HEK293 (cell line): ENCODE results near the gene LRIF1.

Experiments used
- BCL11A ChIP-seq: fragments of 450-650 bp; formaldehyde crosslinking; IDR thresholded peaks from 2 replicates; pipeline ENCODE4 v1.5.1; 2016; ENCODE audit warnings: low read depth, missing biosample characterization, missing genetic modification characterization
- HOXC10 ChIP-seq: sonication (generic); formaldehyde crosslinking; IDR thresholded peaks from 2 replicates; pipeline ENCODE4 v1.8.1; 2023; ENCODE audit warnings: mild to moderate bottlenecking, missing genetic modification reagents
- KLF9 ChIP-seq: fragments of 450-650 bp; formaldehyde crosslinking; IDR thresholded peaks from 2 replicates; pipeline ENCODE4 v1.5.1; 2016; ENCODE audit warnings: missing biosample characterization, missing genetic modification characterization, low read depth
- ZBTB1 ChIP-seq: fragments of 450-650 bp; formaldehyde crosslinking; IDR thresholded peaks from 2 replicates; pipeline ENCODE4 v1.5.1; 2016; ENCODE audit warnings: missing biosample characterization, missing genetic modification characterization
- ZBTB11 ChIP-seq: fragments of 450-650 bp; formaldehyde crosslinking; conservative IDR thresholded peaks from 2 replicates; pipeline ENCODE4 v1.5.1; 2016; ENCODE audit warnings: low read depth, missing biosample characterization, missing genetic modification characterization
- ZBTB20 ChIP-seq: fragments of 450-650 bp; formaldehyde crosslinking; IDR thresholded peaks from 2 replicates; pipeline ENCODE4 v1.5.1; 2016; ENCODE audit warnings: missing biosample characterization, missing genetic modification characterization
- ZBTB26 ChIP-seq: fragments of 450-650 bp; formaldehyde crosslinking; optimal IDR thresholded peaks from 2 replicates; pipeline ENCODE3; 2016; ENCODE audit warnings: missing biosample characterization, mild to moderate bottlenecking, missing genetic modification characterization
- ZFP37 ChIP-seq: fragments of 450-650 bp; formaldehyde crosslinking; IDR thresholded peaks from 2 replicates; pipeline ENCODE4 v1.5.1; 2016; ENCODE audit warnings: missing biosample characterization, missing genetic modification characterization
- ZNF121 ChIP-seq: fragments of 450-650 bp; formaldehyde crosslinking; IDR thresholded peaks from 2 replicates; pipeline ENCODE4 v1.5.1; 2016; ENCODE audit warnings: missing biosample characterization, missing genetic modification characterization
- ZNF174 ChIP-seq: fragments of 450-650 bp; formaldehyde crosslinking; IDR thresholded peaks from 2 replicates; pipeline ENCODE4 v1.5.0; 2017; ENCODE audit warnings: missing biosample characterization, mild to moderate bottlenecking, missing genetic modification characterization
- ZNF221 ChIP-seq: fragments of 450-650 bp; formaldehyde crosslinking; IDR thresholded peaks from 2 replicates; pipeline ENCODE4 v1.5.1; 2017; ENCODE audit warnings: missing biosample characterization, missing genetic modification characterization, borderline replicate concordance
- ZNF354C ChIP-seq: fragments of 450-650 bp; formaldehyde crosslinking; IDR thresholded peaks from 2 replicates; pipeline ENCODE4 v1.5.1; 2016; ENCODE audit warnings: missing biosample characterization, missing genetic modification characterization, low read depth, borderline replicate concordance
- ZNF37A ChIP-seq: fragments of 450-650 bp; IDR thresholded peaks from 2 replicates; pipeline ENCODE4 v1.5.1; 2018; ENCODE audit warnings: missing biosample characterization, missing genetic modification characterization
- ZNF423 ChIP-seq: fragments of 450-650 bp; formaldehyde crosslinking; IDR thresholded peaks from 2 replicates; pipeline ENCODE4 v1.5.1; 2016; ENCODE audit warnings: missing biosample characterization, missing genetic modification characterization
- ZNF514 ChIP-seq: fragments of 450-650 bp; formaldehyde crosslinking; IDR thresholded peaks from 2 replicates; pipeline ENCODE4 v1.5.1; 2016; ENCODE audit warnings: missing biosample characterization, missing genetic modification characterization
- ZNF530 ChIP-seq: fragments of 450-650 bp; formaldehyde crosslinking; IDR thresholded peaks from 2 replicates; pipeline ENCODE4 v1.5.1; 2016; ENCODE audit warnings: low read depth, missing biosample characterization, missing genetic modification characterization
- ZNF555 ChIP-seq: fragments of 450-650 bp; formaldehyde crosslinking; conservative IDR thresholded peaks from 2 replicates; pipeline ENCODE4 v1.5.1; 2017; ENCODE audit warnings: missing biosample characterization, mild to moderate bottlenecking, missing genetic modification characterization, inconsistent platforms
- ZNF560 ChIP-seq: fragments of 450-650 bp; formaldehyde crosslinking; IDR thresholded peaks from 2 replicates; pipeline ENCODE4 v1.5.1; 2017; ENCODE audit warnings: missing biosample characterization, missing genetic modification characterization, borderline replicate concordance
- ZNF610 ChIP-seq: fragments of 450-650 bp; formaldehyde crosslinking; IDR thresholded peaks from 2 replicates; pipeline ENCODE4 v1.5.1; 2016; ENCODE audit warnings: missing biosample characterization, missing genetic modification characterization, borderline replicate concordance
- ZNF621 ChIP-seq: fragments of 450-650 bp; formaldehyde crosslinking; IDR thresholded peaks from 2 replicates; pipeline ENCODE4 v1.5.1; 2017; ENCODE audit warnings: missing biosample characterization, missing genetic modification characterization
- ZNF629 ChIP-seq: fragments of 450-650 bp; formaldehyde crosslinking; IDR thresholded peaks from 2 replicates; pipeline ENCODE4 v1.5.1; 2017; ENCODE audit warnings: missing biosample characterization, missing genetic modification characterization
- ZNF768 ChIP-seq: fragments of 450-650 bp; formaldehyde crosslinking; IDR thresholded peaks from 2 replicates; pipeline ENCODE4 v1.5.1; 2018; ENCODE audit warnings: missing biosample characterization, mild to moderate bottlenecking, missing genetic modification characterization
- ZNF776 ChIP-seq: fragments of 450-650 bp; formaldehyde crosslinking; IDR thresholded peaks from 2 replicates; pipeline ENCODE4 v1.5.0; 2017; ENCODE audit warnings: missing biosample characterization, missing genetic modification characterization, borderline replicate concordance
- ZNF785 ChIP-seq: fragments of 450-650 bp; formaldehyde crosslinking; IDR thresholded peaks from 2 replicates; pipeline ENCODE4 v1.5.1; 2016; ENCODE audit warnings: missing biosample characterization, missing genetic modification characterization
- ZSCAN18 ChIP-seq: fragments of 450-650 bp; formaldehyde crosslinking; IDR thresholded peaks from 2 replicates; pipeline ENCODE4 v1.5.1; 2016; ENCODE audit warnings: missing biosample characterization, missing genetic modification characterization
- ZXDB ChIP-seq: fragments of 450-650 bp; formaldehyde crosslinking; IDR thresholded peaks from 2 replicates; pipeline ENCODE4 v1.5.1; 2016; ENCODE audit warnings: missing biosample characterization, missing genetic modification characterization
- TF ChIP-seq, protein P1 (sequence below): fragments of 450-650 bp; formaldehyde crosslinking; IDR thresholded peaks from 2 replicates; pipeline ENCODE4 v1.5.1; 2016; ENCODE audit warnings: missing biosample characterization, missing genetic modification characterization
- TF ChIP-seq, protein P2 (sequence below): fragments of 450-650 bp; formaldehyde crosslinking; IDR thresholded peaks from 2 replicates; pipeline ENCODE4 v1.5.1; 2016; ENCODE audit warnings: missing biosample characterization, missing genetic modification characterization, borderline replicate concordance
- TF ChIP-seq, protein P3 (sequence below): fragments of 450-650 bp; formaldehyde crosslinking; IDR thresholded peaks from 2 replicates; pipeline ENCODE4 v1.5.1; 2016; ENCODE audit warnings: missing biosample characterization, missing genetic modification characterization, low read depth

LRIF1 gene

GRCh38 chr1:110963691-110964454 is at the start of gene LRIF1 (continued):
- TF ChIP-seq, protein P1, sequence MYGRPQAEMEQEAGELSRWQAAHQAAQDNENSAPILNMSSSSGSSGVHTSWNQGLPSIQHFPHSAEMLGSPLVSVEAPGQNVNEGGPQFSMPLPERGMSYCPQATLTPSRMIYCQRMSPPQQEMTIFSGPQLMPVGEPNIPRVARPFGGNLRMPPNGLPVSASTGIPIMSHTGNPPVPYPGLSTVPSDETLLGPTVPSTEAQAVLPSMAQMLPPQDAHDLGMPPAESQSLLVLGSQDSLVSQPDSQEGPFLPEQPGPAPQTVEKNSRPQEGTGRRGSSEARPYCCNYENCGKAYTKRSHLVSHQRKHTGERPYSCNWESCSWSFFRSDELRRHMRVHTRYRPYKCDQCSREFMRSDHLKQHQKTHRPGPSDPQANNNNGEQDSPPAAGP (tag by site-specific recombination): peak; percentile 44; the same call in 1 of the 2 replicates
- TF ChIP-seq ZNF423 (tag by site-specific recombination): no peak
- TF ChIP-seq ZNF530 (tag by site-specific recombination): no peak
- TF ChIP-seq ZBTB11 (tag by site-specific recombination): peak; percentile 93
- TF ChIP-seq ZBTB26: peak; percentile 81
- TF ChIP-seq ZSCAN18: no peak
- peak; percentile 99 for TF ChIP-seq ZNF629 (tag by site-specific recombination)
- no peak for TF ChIP-seq ZNF610 (tag by site-specific recombination)
- no peak for TF ChIP-seq ZBTB1 (tag by site-specific recombination)
- TF ChIP-seq BCL11A: no peak
- TF ChIP-seq ZXDB (tag by site-specific recombination): peak; percentile 74
- TF ChIP-seq, protein P2, sequence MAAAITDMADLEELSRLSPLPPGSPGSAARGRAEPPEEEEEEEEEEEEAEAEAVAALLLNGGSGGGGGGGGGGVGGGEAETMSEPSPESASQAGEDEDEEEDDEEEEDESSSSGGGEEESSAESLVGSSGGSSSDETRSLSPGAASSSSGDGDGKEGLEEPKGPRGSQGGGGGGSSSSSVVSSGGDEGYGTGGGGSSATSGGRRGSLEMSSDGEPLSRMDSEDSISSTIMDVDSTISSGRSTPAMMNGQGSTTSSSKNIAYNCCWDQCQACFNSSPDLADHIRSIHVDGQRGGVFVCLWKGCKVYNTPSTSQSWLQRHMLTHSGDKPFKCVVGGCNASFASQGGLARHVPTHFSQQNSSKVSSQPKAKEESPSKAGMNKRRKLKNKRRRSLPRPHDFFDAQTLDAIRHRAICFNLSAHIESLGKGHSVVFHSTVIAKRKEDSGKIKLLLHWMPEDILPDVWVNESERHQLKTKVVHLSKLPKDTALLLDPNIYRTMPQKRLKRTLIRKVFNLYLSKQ: no peak
- TF ChIP-seq HOXC10 (CRISPR knock-in tag): no peak
- TF ChIP-seq ZNF121 (tag by site-specific recombination): no peak
- no peak for TF ChIP-seq ZNF785 (tag by site-specific recombination)
- no peak for TF ChIP-seq ZNF221 (tag by site-specific recombination)
- TF ChIP-seq ZBTB20 (tag by site-specific recombination): 0 out of 2 replicates have a peak, but pooled peaks have one; percentile 13
- peak; percentile 76; the same call in 1 of the 2 replicates for TF ChIP-seq ZFP37 (tag by site-specific recombination)
- TF ChIP-seq, protein P3, sequence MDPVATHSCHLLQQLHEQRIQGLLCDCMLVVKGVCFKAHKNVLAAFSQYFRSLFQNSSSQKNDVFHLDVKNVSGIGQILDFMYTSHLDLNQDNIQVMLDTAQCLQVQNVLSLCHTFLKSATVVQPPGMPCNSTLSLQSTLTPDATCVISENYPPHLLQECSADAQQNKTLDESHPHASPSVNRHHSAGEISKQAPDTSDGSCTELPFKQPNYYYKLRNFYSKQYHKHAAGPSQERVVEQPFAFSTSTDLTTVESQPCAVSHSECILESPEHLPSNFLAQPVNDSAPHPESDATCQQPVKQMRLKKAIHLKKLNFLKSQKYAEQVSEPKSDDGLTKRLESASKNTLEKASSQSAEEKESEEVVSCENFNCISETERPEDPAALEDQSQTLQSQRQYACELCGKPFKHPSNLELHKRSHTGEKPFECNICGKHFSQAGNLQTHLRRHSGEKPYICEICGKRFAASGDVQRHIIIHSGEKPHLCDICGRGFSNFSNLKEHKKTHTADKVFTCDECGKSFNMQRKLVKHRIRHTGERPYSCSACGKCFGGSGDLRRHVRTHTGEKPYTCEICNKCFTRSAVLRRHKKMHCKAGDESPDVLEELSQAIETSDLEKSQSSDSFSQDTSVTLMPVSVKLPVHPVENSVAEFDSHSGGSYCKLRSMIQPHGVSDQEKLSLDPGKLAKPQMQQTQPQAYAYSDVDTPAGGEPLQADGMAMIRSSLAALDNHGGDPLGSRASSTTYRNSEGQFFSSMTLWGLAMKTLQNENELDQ (tag by site-specific recombination): no peak
- no peak for TF ChIP-seq ZNF514 (tag by site-specific recombination)
- TF ChIP-seq ZNF560 (tag by site-specific recombination): no peak
- TF ChIP-seq KLF9 (tag by site-specific recombination): peak; percentile 96
- no peak for TF ChIP-seq ZNF174 (tag by site-specific recombination)
- no peak for TF ChIP-seq ZNF621 (tag by site-specific recombination)
- no peak for TF ChIP-seq ZNF354C (tag by site-specific recombination)
- TF ChIP-seq ZNF768: no peak
- TF ChIP-seq ZNF555 (tag by site-specific recombination): no peak
- no peak for TF ChIP-seq ZNF37A (tag by site-specific recombination)
- TF ChIP-seq ZNF776: no peak
